IMR-90 (cell line): ENCODE data around the gene ASB1. TPM values are rescaled to one million over a fixed set of nuclear protein-coding genes. Genes with fewer than 3 reads are reported as not detected.

Experiments
- ATAC-seq: fragments of 200-7000 bp; cut with Tn5 transposase; 2 replicates; pipeline ENCODE4 v1.9.1; 2020; ENCODE audit warnings: low read depth, mild to moderate bottlenecking, moderate library complexity
- BruUV-seq: library from RNA; stranded (reverse); fragments of 400-500 nt; replicated peaks from 2 replicates; lab custom pipeline; 2021; lab: Mats Ljungman, UMichigan
- CTCF ChIA-PET: fragments of 300-600 bp; formaldehyde crosslinking; extraction: SDS; loops from one replicate; lab custom pipeline; 2021; ENCODE audit warnings: antibody characterized with exemption; lab: Yijun Ruan, JAX
- POLR2A ChIA-PET: fragments of 300-600 bp; sonication (Branson Sonifier 250); formaldehyde crosslinking; loops from one replicate; lab custom pipeline; 2022; ENCODE audit warnings: antibody characterized with exemption; ENCODE audit not compliant: unreplicated experiment; lab: Charles Lee
- DNase-seq: peaks from one replicate; pipeline ENCODE4 v3.0.0; 2013
- H2AFZ ChIP-seq: replicated peaks from 2 replicates; pipeline ENCODE3; 2013; ENCODE audit warnings: low read length, mild to moderate bottlenecking; ENCODE audit not compliant: poor library complexity
- H2AK5ac ChIP-seq: 2 replicates; pipeline ENCODE4 v1.6.1; 2013; ENCODE audit warnings: low read depth, low read length, inconsistent platforms
- H2AK9ac ChIP-seq: replicated peaks from 2 replicates; pipeline ENCODE3; 2013; ENCODE audit warnings: mild to moderate bottlenecking, low read depth, low read length, moderate library complexity; ENCODE audit not compliant: poor library complexity
- H2BK120ac ChIP-seq: 2 replicates; pipeline ENCODE4 v1.6.1; 2013; ENCODE audit warnings: low read depth, low read length, inconsistent platforms
- H2BK15ac ChIP-seq: 3 replicates; pipeline ENCODE4 v1.6.1; 2013; ENCODE audit warnings: low read depth, low read length, inconsistent platforms
- H2BK20ac ChIP-seq: 2 replicates; pipeline ENCODE4 v1.6.1; 2013; ENCODE audit warnings: low read depth, mild to moderate bottlenecking, inconsistent platforms, low read length, moderate library complexity
- H2BK5ac ChIP-seq: 2 replicates; pipeline ENCODE4 v1.6.1; 2013; ENCODE audit warnings: mild to moderate bottlenecking, low read depth, low read length, inconsistent platforms; ENCODE audit not compliant: poor library complexity, severe bottlenecking
- H3K14ac ChIP-seq: replicated peaks from 2 replicates; pipeline ENCODE4 v1.6.1; 2013; ENCODE audit warnings: low read depth, low read length, inconsistent platforms
- H3K18ac ChIP-seq: 2 replicates; pipeline ENCODE4 v1.6.1; 2013; ENCODE audit warnings: low read depth, low read length, control low read depth
- H3K23ac ChIP-seq: 2 replicates; pipeline ENCODE4 v1.6.1; 2013; ENCODE audit warnings: low read depth, low read length, inconsistent platforms
- H3K27ac ChIP-seq: 2 replicates; pipeline ENCODE4 v1.5.1; 2013; ENCODE audit warnings: mild to moderate bottlenecking, control low read depth, low read length; ENCODE audit not compliant: insufficient read depth
- H3K27me3 ChIP-seq: 2 replicates; pipeline ENCODE4 v1.6.1; 2013; ENCODE audit warnings: low read length; ENCODE audit not compliant: control insufficient read depth, insufficient read depth
- H3K36me3 ChIP-seq: 2 replicates; pipeline ENCODE4 v1.6.1; 2013; ENCODE audit warnings: low read length, mixed read lengths; ENCODE audit not compliant: control insufficient read depth, insufficient read depth
- H3K4ac ChIP-seq: 2 replicates; pipeline ENCODE4 v1.6.1; 2013; ENCODE audit warnings: low read depth, low read length, inconsistent platforms
- H3K4me1 ChIP-seq: 2 replicates; pipeline ENCODE4 v1.6.1; 2013; ENCODE audit warnings: low read length, mixed read lengths; ENCODE audit not compliant: control insufficient read depth, insufficient read depth
- H3K4me2 ChIP-seq: 2 replicates; pipeline ENCODE4 v1.6.1; 2013; ENCODE audit warnings: low read depth, mild to moderate bottlenecking, control low read depth, low read length, moderate library complexity
- H3K4me3 ChIP-seq: 2 replicates; pipeline ENCODE4 v1.5.1; 2013; ENCODE audit warnings: low read depth, mild to moderate bottlenecking, control low read depth, low read length, moderate library complexity; ENCODE audit not compliant: insufficient read depth
- H3K56ac ChIP-seq: 2 replicates; pipeline ENCODE4 v1.6.1; 2013; ENCODE audit warnings: low read length, inconsistent platforms; ENCODE audit not compliant: insufficient read depth; ENCODE audit errors: extremely low read depth
- H3K79me1 ChIP-seq, 2 experiments: 2 replicates each; pipeline ENCODE4 v1.6.1; 2013; ENCODE audit warnings: low read length in 2 of 2, inconsistent platforms in 1 of 2, low read depth in 1 of 2
- H3K9ac ChIP-seq: 2 replicates; pipeline ENCODE4 v1.6.1; 2013; ENCODE audit warnings: low read depth, low read length, control low read depth
- H3K9me1 ChIP-seq: 2 replicates; pipeline ENCODE4 v1.6.1; 2013; ENCODE audit warnings: low read length, inconsistent platforms; ENCODE audit not compliant: insufficient read depth
- H3K9me3 ChIP-seq: 2 replicates; pipeline ENCODE4 v1.6.1; 2013; ENCODE audit warnings: low read length; ENCODE audit not compliant: control insufficient read depth, insufficient read depth
- H4K20me1 ChIP-seq: 2 replicates; pipeline ENCODE4 v1.6.1; 2013; ENCODE audit warnings: low read length, inconsistent platforms; ENCODE audit not compliant: insufficient read depth
- H4K5ac ChIP-seq: 2 replicates; pipeline ENCODE4 v1.6.1; 2013; ENCODE audit warnings: mild to moderate bottlenecking, low read depth, low read length, control low read depth
- H4K8ac ChIP-seq, 2 experiments: 2 replicates each; pipeline ENCODE4 v1.6.1; 2013; ENCODE audit warnings: low read depth in 2 of 2, low read length in 2 of 2, control low read depth in 1 of 2, inconsistent platforms in 1 of 2
- H4K91ac ChIP-seq: 2 replicates; pipeline ENCODE4 v1.6.1; 2013; ENCODE audit warnings: low read depth, low read length, inconsistent platforms; ENCODE audit not compliant: insufficient read depth
- FOS ChIP-seq: fragments of 150-350 bp; IDR thresholded peaks from 2 replicates; pipeline ENCODE4 v1.6.1; 2016; ENCODE audit warnings: low read depth, low read length
- MAFK ChIP-seq: IDR thresholded peaks from 2 replicates; pipeline ENCODE4 v1.6.1; 2012; ENCODE audit warnings: low read depth, low read length, improper control_type of control experiment
- NFE2L2 ChIP-seq: fragments of 150-350 bp; IDR thresholded peaks from 2 replicates; pipeline ENCODE4 v1.6.1; 2016; ENCODE audit warnings: low read depth, mild to moderate bottlenecking, low read length
- RCOR1 ChIP-seq: IDR thresholded peaks from 2 replicates; pipeline ENCODE4 v1.6.1; 2012; ENCODE audit warnings: mild to moderate bottlenecking, low read length, improper control_type of control experiment; ENCODE audit not compliant: insufficient replicate concordance
- WGBS, 2 experiments: methylation state at CpG; one replicate each; pipeline versions ENCODE4 v1.1.5 to v1.1.7; 2013; ENCODE audit warnings: missing lambda C conversion rate in 2 of 2; ENCODE audit not compliant: insufficient read length in 1 of 2; ENCODE audit errors: extremely low coverage in 2 of 2; 5-methylcytosine and 5-hydroxymethylcytosine counted together
- dilution Hi-C: fragments of 300-500 bp; cut with HindIII; formaldehyde crosslinking; loops from one replicate; pipeline ENCODE4 v1.14.3; 2018; ENCODE audit warnings: low sequenced_read_pairs; ENCODE audit not compliant: unreplicated experiment
- in situ Hi-C: fragments of 300-500 bp; cut with MboI; formaldehyde crosslinking; loops from 3 replicates; pipeline ENCODE4 v1.14.3; 2019; ENCODE audit warnings: low sequenced_read_pairs, inconsistent platforms, mixed read lengths
- intact Hi-C: fragments of 100-400 bp; cut with micrococcal nuclease; formaldehyde crosslinking; loops from 2 replicates; pipeline ENCODE4 v1.10.0; 2022
- polyA plus RNA-seq, 3 experiments: library from polyadenylated mRNA; depleted of rRNA; stranded (reverse); fragments of >200 nt; gene quantifications; 2 replicates each; pipeline ENCODE4 v1.2.3, GENCODE V29; 2012; ENCODE audit warnings: low replicate concordance in 1 of 3
- total RNA-seq: library from RNA; depleted of rRNA; stranded (reverse); fragments of >200 nt; gene quantifications from 2 replicates; pipeline ENCODE4 v1.2.3, GENCODE V29; 2012

The ASB1 gene
- total and polyA plus RNA-seq, 2 of the 4 experiments (the other 2 are of a cell fraction): 23.5 to 37.3 TPM

- H3K23ac ChIP-seq: no peak overlapping the region
- no peak overlapping the region for H2BK20ac ChIP-seq
- H3K9me1 ChIP-seq: no peaks in the 10 kb centered on the region
- H3K4ac ChIP-seq: no peak overlapping the region
- H2BK5ac ChIP-seq: no peak overlapping the region
- H2AFZ ChIP-seq: no peak overlapping the region
- no peaks in the 10 kb centered on the region for H3K27me3 ChIP-seq
- in situ Hi-C loops: loop anchor here (10.0 kb wide), 1 partner anchor 104 kb away; no protein-coding TSS in a partner anchor
- no peak overlapping the region for H4K5ac ChIP-seq
- dilution Hi-C loops: no loop called here
- ChIA-PET POLR2A (no interaction called here), CTCF (no interaction called here)
- no peaks in the 10 kb centered on the region for H4K20me1 ChIP-seq
- H2BK120ac ChIP-seq: no peak overlapping the region
- intact Hi-C loops: no loop called here
- WGBS, 2 experiments: no CpG with 5 or more reads among the region's 1 CpG
- no TSS peak for BruUV-seq
- H3K4me2 ChIP-seq: no peak overlapping the region
- H3K9me3 ChIP-seq: peaks cover 3% of the 10 kb centered on the region; the same call in 1 of the 2 replicates
- no peaks in the 10 kb centered on the region for H3K79me1 ChIP-seq
- H3K27ac ChIP-seq: no peak overlapping the region
- no peak overlapping the region for H2BK15ac ChIP-seq
- no peak overlapping the region for H4K91ac ChIP-seq
- H2AK9ac ChIP-seq: no peak overlapping the region
- no peak overlapping the region for H3K4me3 ChIP-seq
- ATAC-seq (no peak), DNase-seq (no peak)
- H3K36me3 ChIP-seq: no peaks in the 10 kb centered on the region
- H3K14ac ChIP-seq: no peak overlapping the region
- no peak overlapping the region for H4K8ac ChIP-seq
- H2AK5ac ChIP-seq: no peak overlapping the region
- no peaks in the 10 kb centered on the region for H3K4me1 ChIP-seq
- TF ChIP-seq MAFK: no peak
- TF ChIP-seq RCOR1: no peak
- no peak for TF ChIP-seq FOS
- TF ChIP-seq NFE2L2: no peak
- no peak overlapping the region for H3K9ac ChIP-seq
- no peak overlapping the region for H3K18ac ChIP-seq
- H3K56ac ChIP-seq: no peak overlapping the region
These were observed 42.4 kb downstream of the ASB1 start for GRCh38 chr2:238469155-238469554.
